OCI-LY3 (cell line): Measurements from ENCODE around the gene THRA.

Source experiments
- H2AFZ ChIP-seq: fragments of 200-600, 300-600 bp; shearing (Covaris generic); 2 replicates; pipeline ENCODE4 v1.6.0; 2014; ENCODE audit warnings: antibody characterized with exemption, low read depth, low read length
- H3K27ac ChIP-seq: fragments of 200-600, 300-600 bp; sonication (generic); 2 replicates; pipeline ENCODE4 v1.5.1; 2014; ENCODE audit warnings: mild to moderate bottlenecking, low read length, moderate library complexity, mixed read lengths
- H3K27me3 ChIP-seq: fragments of 200-600, 300-600 bp; sonication (generic); 2 replicates; pipeline ENCODE4 v1.6.1; 2014; ENCODE audit warnings: low read depth, low read length, mixed read lengths
- H3K36me3 ChIP-seq: fragments of 200-600, 300-600 bp; sonication (generic); replicated peaks from 2 replicates; pipeline ENCODE3; 2014; ENCODE audit warnings: low read depth, low read length, mixed read lengths
- H3K4me1 ChIP-seq: fragments of 300-600, 200-600 bp; sonication (generic); 2 replicates; pipeline ENCODE4 v1.6.1; 2014; ENCODE audit warnings: low read length, mixed read lengths
- H3K4me2 ChIP-seq: fragments of 200-600, 300-600 bp; sonication (generic); 2 replicates; pipeline ENCODE4 v1.6.1; 2014; ENCODE audit warnings: low read length, mixed read lengths
- H3K4me3 ChIP-seq: fragments of 300-600, 200-600 bp; sonication (generic); 2 replicates; pipeline ENCODE4 v1.5.1; 2014; ENCODE audit warnings: antibody characterized with exemption, mild to moderate bottlenecking, low read length, moderate library complexity
- H3K79me2 ChIP-seq: fragments of 300-600, 200-600 bp; shearing (Covaris generic); 2 replicates; pipeline ENCODE4 v1.6.1; 2014; ENCODE audit warnings: mild to moderate bottlenecking, low read length, mixed read lengths
- H3K9ac ChIP-seq: fragments of 300-600, 200-600 bp; shearing (Covaris generic); 2 replicates; pipeline ENCODE4 v1.6.0; 2014; ENCODE audit warnings: mild to moderate bottlenecking, low read length, moderate library complexity
- H3K9me3 ChIP-seq: fragments of 200-600, 300-600 bp; shearing (Covaris generic); 2 replicates; pipeline ENCODE4 v1.6.1; 2014; ENCODE audit warnings: low read length, mixed read lengths; ENCODE audit not compliant: insufficient read depth
- H4K20me1 ChIP-seq: fragments of 200-600, 300-600 bp; sonication (generic); 2 replicates; pipeline ENCODE4 v1.6.1; 2016; ENCODE audit warnings: low read length, mixed read lengths; ENCODE audit not compliant: insufficient read depth
- EZH2phosphoT487 ChIP-seq: fragments of 200-600 bp; shearing (Covaris generic); IDR thresholded peaks from 2 replicates; pipeline ENCODE4 v1.6.1; 2018; ENCODE audit warnings: antibody characterized with exemption, mixed run types, low read depth
- TF ChIP-seq, protein P1 (sequence below): fragments of 200-600, 300-600 bp; sonication (generic); IDR thresholded peaks from 2 replicates; pipeline ENCODE4 v1.5.1; 2014; ENCODE audit warnings: antibody characterized with exemption, low read length, low read depth

Gene THRA

DNA sequence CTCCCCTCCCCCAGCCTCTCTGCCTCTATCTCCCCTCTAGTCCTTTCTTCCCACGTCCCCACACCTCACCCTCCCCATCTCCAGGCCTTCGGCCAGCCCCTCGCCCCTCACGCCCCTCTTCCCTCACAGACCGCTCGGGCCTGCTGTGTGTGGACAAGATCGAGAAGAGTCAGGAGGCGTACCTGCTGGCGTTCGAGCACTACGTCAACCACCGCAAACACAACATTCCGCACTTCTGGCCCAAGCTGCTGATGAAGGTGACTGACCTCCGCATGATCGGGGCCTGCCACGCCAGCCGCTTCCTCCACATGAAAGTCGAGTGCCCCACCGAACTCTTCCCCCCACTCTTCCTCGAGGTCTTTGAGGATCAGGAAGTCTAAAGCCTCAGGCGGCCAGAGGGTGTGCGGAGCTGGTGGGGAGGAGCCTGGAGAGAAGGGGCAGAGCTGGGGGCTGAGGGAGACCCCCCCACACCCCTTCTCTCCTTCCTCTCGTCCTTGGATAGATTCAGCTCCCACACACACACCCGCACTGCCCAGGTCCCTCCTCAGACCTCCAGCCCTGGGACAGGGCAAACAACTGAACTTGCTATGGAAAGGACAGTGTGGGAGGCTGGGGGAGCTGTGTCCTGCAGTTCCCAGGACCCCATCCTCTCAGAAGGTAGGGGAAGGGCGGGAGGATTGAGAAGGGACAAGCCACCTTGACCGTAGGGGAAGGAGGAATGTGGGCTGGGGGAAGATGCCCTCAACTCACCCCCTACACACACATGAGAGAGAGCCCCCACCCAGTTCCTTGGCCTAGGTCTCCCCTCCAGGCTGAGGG lies 26.5 kb downstream of the THRA start:
- Histone ChIP-seq H3K9me3 (no peaks in the 10 kb centered on the region), H3K27ac (no peak overlapping the region), H3K27me3 (no peaks in the 10 kb centered on the region), H3K4me2 (no peak overlapping the region), H3K79me2 (no peaks in the 10 kb centered on the region), H4K20me1 (no peaks in the 10 kb centered on the region), H3K4me1 (peaks cover 39% of the 10 kb centered on the region), H3K36me3 (peaks cover 20% of the 10 kb centered on the region), H3K9ac (no peak overlapping the region), H3K4me3 (no peak overlapping the region), H2AFZ (no peak overlapping the region)
- TF ChIP-seq, protein P1, sequence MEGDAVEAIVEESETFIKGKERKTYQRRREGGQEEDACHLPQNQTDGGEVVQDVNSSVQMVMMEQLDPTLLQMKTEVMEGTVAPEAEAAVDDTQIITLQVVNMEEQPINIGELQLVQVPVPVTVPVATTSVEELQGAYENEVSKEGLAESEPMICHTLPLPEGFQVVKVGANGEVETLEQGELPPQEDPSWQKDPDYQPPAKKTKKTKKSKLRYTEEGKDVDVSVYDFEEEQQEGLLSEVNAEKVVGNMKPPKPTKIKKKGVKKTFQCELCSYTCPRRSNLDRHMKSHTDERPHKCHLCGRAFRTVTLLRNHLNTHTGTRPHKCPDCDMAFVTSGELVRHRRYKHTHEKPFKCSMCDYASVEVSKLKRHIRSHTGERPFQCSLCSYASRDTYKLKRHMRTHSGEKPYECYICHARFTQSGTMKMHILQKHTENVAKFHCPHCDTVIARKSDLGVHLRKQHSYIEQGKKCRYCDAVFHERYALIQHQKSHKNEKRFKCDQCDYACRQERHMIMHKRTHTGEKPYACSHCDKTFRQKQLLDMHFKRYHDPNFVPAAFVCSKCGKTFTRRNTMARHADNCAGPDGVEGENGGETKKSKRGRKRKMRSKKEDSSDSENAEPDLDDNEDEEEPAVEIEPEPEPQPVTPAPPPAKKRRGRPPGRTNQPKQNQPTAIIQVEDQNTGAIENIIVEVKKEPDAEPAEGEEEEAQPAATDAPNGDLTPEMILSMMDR = no peak
- TF ChIP-seq EZH2phosphoT487 = no peak

DNA sequence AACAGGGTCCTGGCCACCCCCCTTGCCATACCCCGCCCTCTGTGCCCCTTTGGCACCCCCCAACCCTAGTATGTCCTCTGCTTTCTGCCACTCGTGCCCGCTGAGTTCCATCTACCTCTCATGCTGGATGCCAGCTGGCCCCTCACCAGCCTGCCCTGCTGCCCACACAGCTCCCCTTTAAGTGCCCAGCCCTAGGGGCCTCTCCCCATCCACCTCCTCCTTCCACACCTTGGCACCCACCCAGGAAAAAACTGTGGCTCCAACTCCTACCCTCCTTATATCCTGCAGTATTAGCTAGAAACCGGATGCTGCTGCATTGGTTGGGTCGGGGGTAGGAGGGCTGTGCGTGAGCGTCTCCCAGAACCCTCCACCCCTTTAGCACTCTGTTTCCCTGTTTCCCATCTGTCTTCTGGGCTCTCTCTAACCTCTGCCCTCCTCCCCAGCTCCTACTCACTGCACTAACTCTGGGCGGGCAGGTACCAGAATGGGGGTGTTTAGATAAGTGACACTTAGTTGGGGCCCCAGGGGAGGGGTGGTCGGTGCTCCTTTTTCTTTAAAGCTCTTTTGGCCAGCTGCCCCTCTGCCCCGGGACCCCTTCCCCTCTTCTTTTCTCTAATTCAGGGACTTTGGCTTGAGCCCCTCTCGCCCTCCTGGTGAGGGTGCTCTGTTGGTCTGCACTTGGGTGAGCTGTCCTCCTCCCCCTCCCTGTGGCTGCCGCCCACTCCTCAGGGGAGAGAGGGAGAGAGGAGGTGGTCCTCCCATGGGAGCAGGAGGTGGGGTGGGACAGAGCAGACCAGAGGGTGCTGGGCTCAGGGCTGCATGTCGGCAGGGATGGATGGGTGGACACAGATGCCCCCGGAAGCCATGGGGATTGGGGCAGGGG lies 27.7 kb downstream of the THRA start:
- Histone ChIP-seq H2AFZ (no peak overlapping the region), H3K4me1 (peaks cover 51% of the 10 kb centered on the region), H3K9ac (no peak overlapping the region), H3K27me3 (no peaks in the 10 kb centered on the region), H3K27ac (no peak overlapping the region), H3K4me3 (no peak overlapping the region), H3K79me2 (no peaks in the 10 kb centered on the region), H4K20me1 (no peaks in the 10 kb centered on the region), H3K9me3 (no peaks in the 10 kb centered on the region), H3K4me2 (no peak overlapping the region), H3K36me3 (peaks cover 28% of the 10 kb centered on the region)
- TF ChIP-seq, protein P1 = no peak
- TF ChIP-seq EZH2phosphoT487 = no peak

DNA sequence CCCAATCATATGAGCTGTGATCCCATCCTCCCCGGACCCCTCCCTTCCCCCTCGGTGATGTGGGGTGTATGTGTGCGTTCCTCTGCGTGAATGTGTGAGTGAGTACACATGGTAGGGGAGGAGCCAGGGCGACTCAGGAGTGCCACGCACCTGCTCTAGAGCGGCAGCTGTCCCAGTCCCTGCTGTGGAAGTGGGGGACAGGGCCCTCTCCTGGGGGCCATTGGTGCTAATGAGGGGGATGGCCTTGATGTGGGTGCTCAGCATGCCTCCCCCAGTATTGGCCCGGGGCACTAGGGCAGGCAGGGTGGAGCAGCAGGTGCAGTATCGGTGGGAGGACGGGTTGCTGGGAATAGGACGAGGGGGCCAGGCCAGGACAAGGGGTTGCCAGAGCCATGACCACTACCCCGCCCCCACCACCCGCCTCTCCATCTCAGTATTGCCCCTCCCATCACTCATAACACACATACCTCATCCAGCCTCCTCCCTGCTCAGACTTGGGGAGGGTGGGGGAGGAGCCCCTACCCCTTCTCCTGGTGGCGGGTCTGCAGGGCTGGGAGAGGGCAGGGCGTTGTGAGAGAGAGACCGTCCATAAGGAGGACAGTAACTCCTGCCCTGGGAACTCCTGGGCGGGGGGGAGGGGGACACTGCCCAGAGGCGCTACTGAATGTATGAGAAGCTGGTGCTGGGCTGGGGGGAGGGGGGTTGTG lies 29.1 kb downstream of the THRA start:
- H3K9ac ChIP-seq = peak overlapping the region; percentile 52; the same call in 1 of the 2 replicates
- H3K4me2 ChIP-seq = peak overlapping the region; percentile 67
- H3K9me3 ChIP-seq = no peaks in the 10 kb centered on the region
- H3K27me3 ChIP-seq = no peaks in the 10 kb centered on the region
- H3K4me3 ChIP-seq = peak overlapping the region; percentile 39; the same call in 1 of the 2 replicates
- H3K79me2 ChIP-seq = peaks cover 5% of the 10 kb centered on the region
- H2AFZ ChIP-seq = no peak overlapping the region
- peaks cover 27% of the 10 kb centered on the region for H3K36me3 ChIP-seq
- no peaks in the 10 kb centered on the region for H4K20me1 ChIP-seq
- H3K4me1 ChIP-seq = peaks cover 55% of the 10 kb centered on the region
- peak overlapping the region; percentile 37 for H3K27ac ChIP-seq
- TF ChIP-seq EZH2phosphoT487 = no peak
- TF ChIP-seq, protein P1 = no peak
